A549 (cell line): ENCODE data around the gene IL23R.

Source experiments
- CEBPB ChIP-seq, 2 experiments: fragments of >200 bp in 1 of 2; sonication (Bioruptor Twin) in 1 of 2; formaldehyde crosslinking in 1 of 2; IDR thresholded peaks; 2 replicates each; pipeline ENCODE4 v1.6.1; 2012 to 2016
- CTCF ChIP-seq: fragments of >200 bp; sonication (Bioruptor Twin); formaldehyde crosslinking; IDR thresholded peaks from 3 replicates; pipeline ENCODE4 v1.5.1; 2016
- JUNB ChIP-seq: fragments of >200 bp; sonication (Bioruptor Twin); formaldehyde crosslinking; IDR thresholded peaks from 2 replicates; pipeline ENCODE4 v1.6.1; 2016

GRCh38 chr1:67194209-67194863, 28.1 kb downstream of the IL23R start:
- TF ChIP-seq CTCF, result no peak
- no peak for TF ChIP-seq JUNB
- TF ChIP-seq CEBPB (IDR thresholded peaks at IDR 0.05), result no peak
